H1 (cell line): ENCODE measurements around the gene MS4A6A.

Source experiments
- CBX5 ChIP-seq: fragments of 300-800, 300-1000 bp; sonication (generic); IDR thresholded peaks from 2 replicates; pipeline ENCODE4 v1.7.1; 2016; ENCODE audit warnings: antibody characterized with exemption, low read length, low read depth
- CREB1 ChIP-seq: IDR thresholded peaks from 2 replicates; pipeline ENCODE4 v1.6.1; 2012; ENCODE audit warnings: inconsistent platforms
- CTCF ChIP-seq, 3 experiments: IDR thresholded peaks; 1 replicate in 2 of 3; 2 replicates in 1 of 3; pipeline versions ENCODE4 v1.5.1 to v1.6.1; 2011; ENCODE audit warnings: low read length in 3 of 3, mild to moderate bottlenecking in 3 of 3, inconsistent platforms in 2 of 3, low read depth in 1 of 3, moderate library complexity in 1 of 3; ENCODE audit not compliant: insufficient read depth in 1 of 3; ENCODE audit errors: control extremely low read depth in 1 of 3
- EZH2 ChIP-seq: fragments of 200-600 bp; sonication (generic); IDR thresholded peaks from 2 replicates; pipeline ENCODE4 v1.7.1; 2012; ENCODE audit warnings: low read depth, mild to moderate bottlenecking, moderate library complexity, low read length, inconsistent platforms; ENCODE audit not compliant: severe bottlenecking
- MAFK ChIP-seq: IDR thresholded peaks from 2 replicates; pipeline ENCODE4 v1.6.1; 2012; ENCODE audit warnings: low read depth, mild to moderate bottlenecking, improper control_type of control experiment, low read length
- MAX ChIP-seq: IDR thresholded peaks from 2 replicates; pipeline ENCODE4 v1.6.1; 2012; ENCODE audit warnings: inconsistent platforms
- POLR2AphosphoS5 ChIP-seq: IDR thresholded peaks from 2 replicates; pipeline ENCODE4 v1.6.1; 2011; ENCODE audit warnings: low read depth, low read length
- RAD21 ChIP-seq, 2 experiments: IDR thresholded peaks in 1 of 2; conservative IDR thresholded peaks in 1 of 2; 2 replicates each; pipeline ENCODE4 v1.6.1; 2011; ENCODE audit warnings: low read depth in 2 of 2, low read length in 2 of 2, improper control_type of control experiment in 1 of 2, inconsistent platforms in 1 of 2, mild to moderate bottlenecking in 1 of 2, moderate library complexity in 1 of 2
- RBBP5 ChIP-seq: IDR thresholded peaks from 2 replicates; pipeline ENCODE4 v1.7.1; 2012; ENCODE audit warnings: low read depth, mild to moderate bottlenecking, inconsistent platforms, low read length, moderate library complexity, borderline replicate concordance
- RFX5 ChIP-seq: IDR thresholded peaks from 2 replicates; pipeline ENCODE4 v1.6.1; 2011; ENCODE audit warnings: low read depth, low read length, improper control_type of control experiment, borderline replicate concordance
- SIN3A ChIP-seq, 2 experiments: IDR thresholded peaks in 1 of 2; conservative IDR thresholded peaks in 1 of 2; 2 replicates each; pipeline ENCODE4 v1.6.1; 2011 to 2012; ENCODE audit warnings: low read length in 2 of 2, improper control_type of control experiment in 1 of 2, low read depth in 1 of 2, mild to moderate bottlenecking in 1 of 2
- SP1 ChIP-seq: IDR thresholded peaks from 2 replicates; pipeline ENCODE4 v1.6.1; 2011; ENCODE audit warnings: low read depth, low read length
- TCF12 ChIP-seq: IDR thresholded peaks from 2 replicates; pipeline ENCODE4 v1.6.1; 2011; ENCODE audit warnings: low read depth, mild to moderate bottlenecking, low read length
- USF2 ChIP-seq: IDR thresholded peaks from 2 replicates; pipeline ENCODE4 v1.6.1; 2011; ENCODE audit warnings: low read length, improper control_type of control experiment

- TF ChIP-seq RBBP5 (no peak), RFX5 (no peak), MAX (no peak), EZH2 (no peak), TCF12 (no peak), POLR2AphosphoS5 (no peak), CTCF (IDR thresholded peaks at IDR 0.05; ENCODE audit: control extremely low read depth in 1 of 3, insufficient read depth in 1 of 3, low read depth in 1 of 3, low read length in 3 of 3) (no peak), MAFK (no peak), CREB1 (no peak), RAD21 (IDR thresholded peaks at IDR 0.05 in 1 of 2, conservative IDR thresholded peaks at IDR 0.05 in 1 of 2; ENCODE audit: low read depth in 2 of 2, low read length in 2 of 2) (no peak), USF2 (no peak), SIN3A (conservative IDR thresholded peaks at IDR 0.05 in 1 of 2, IDR thresholded peaks at IDR 0.05 in 1 of 2; ENCODE audit: low read depth in 1 of 2, low read length in 2 of 2) (no peak), SP1 (no peak), CBX5 (no peak)
These were observed 26.1 kb upstream of the MS4A6A start for GRCh38 chr11:60208951-60209350.
